ENCODE data around the gene ATP6V0A1.
"Not testable (repeated sequence)": the region's sequence is repeated elsewhere in the genome, so short reads cannot be mapped to it uniquely, and the experiment has no call there.

ATP6V0A1 gene

DNA sequence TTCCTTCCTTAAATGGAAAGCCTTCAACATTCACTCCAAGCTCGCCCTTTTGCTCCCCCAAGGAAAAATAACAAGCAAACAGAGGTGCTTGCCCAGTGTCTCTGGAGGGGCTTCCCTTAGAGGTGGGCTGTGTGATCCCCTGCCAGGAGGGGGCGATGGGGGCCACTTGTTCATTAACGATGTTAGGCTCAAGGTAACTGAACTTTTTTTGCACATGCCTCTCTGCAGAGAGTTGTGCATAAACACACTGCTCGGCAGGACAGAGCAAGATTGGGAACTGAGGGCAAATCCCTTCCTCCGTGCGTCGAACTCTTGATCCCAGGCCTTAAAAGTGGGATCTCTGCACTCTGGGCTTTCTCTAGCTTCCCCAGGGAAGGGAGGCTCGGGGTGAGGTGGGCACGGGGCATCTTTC, 61.9 kb downstream of the ATP6V0A1 start:
- no peak for DNase-seq

DNA sequence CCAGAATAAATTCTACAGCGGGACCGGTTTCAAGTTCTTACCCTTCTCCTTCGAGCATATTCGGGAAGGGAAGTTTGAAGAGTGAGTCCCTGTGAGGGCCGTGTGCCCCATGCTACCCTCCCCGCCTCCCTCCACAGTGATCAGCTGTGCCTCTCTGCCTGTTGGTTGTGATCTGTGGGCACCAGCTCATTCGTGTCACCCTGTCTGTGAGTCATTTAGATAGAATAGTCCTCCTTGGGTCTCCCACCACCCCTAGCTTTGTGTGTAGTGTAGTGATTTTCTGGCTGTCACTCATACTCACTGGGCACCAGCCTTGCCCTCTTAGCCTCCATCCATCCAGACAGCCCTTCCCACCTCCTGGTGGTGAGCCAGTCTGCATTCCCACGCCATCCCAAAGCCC, 62.4 kb downstream of the ATP6V0A1 start:
- no peak for DNase-seq

DNA sequence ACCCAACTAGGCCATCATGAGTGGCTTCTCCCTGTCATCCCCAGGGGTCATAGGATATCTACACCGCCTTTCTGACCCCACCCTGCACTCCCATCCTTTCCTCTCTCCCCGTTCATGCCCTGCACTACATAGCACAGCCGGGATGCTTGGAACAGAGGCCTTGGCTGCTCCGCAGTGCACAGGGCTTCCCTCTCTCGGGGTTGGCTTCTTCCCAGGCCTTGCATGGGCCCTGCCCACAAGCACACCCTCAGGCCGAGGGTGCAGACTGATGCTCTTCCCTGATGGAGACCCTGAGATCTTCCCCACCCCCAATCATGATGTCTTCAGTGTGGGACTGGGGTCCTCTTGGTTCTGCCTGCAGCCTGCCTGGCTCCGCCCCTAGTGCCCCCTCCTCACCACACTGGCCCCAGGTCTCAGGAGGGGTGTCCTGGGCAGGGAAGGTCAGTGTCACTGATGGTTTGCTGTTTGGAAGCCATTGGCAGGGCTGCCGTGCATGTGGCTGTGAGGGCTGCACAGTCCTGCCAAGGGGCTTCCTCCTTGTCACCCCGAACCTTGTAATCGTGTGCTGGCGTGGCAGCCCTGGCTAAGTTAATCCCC, 63.1 kb downstream of the ATP6V0A1 start:
- DNase-seq = no peak

DNA sequence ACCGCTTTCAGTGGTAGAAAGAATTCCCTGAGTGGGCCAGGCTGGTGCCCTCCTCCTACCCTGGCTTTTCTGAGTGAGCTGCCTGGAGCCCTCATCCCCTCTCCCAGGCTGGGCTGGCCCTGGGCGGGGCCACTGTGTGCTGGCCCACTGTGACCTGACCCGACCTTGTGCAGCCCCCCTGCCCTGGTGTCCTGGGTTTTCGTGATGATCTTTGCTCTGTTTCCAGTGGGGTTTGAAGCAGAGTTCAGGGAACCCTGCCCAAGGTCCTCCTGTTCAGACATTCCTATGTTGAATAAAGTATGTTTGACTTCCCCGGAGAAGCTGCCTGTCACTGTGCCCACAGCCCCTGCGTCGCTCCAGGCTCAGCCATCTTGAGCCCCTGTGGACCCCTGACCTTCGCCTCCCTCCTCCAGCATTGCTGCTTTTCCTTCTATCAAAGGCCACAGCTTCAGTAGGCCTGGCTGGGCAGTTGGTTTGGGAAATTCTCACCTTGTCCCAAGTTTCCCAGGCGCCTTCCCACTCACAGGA, 63.6 kb downstream of the ATP6V0A1 start:
- DNase-seq = no peak

DNA sequence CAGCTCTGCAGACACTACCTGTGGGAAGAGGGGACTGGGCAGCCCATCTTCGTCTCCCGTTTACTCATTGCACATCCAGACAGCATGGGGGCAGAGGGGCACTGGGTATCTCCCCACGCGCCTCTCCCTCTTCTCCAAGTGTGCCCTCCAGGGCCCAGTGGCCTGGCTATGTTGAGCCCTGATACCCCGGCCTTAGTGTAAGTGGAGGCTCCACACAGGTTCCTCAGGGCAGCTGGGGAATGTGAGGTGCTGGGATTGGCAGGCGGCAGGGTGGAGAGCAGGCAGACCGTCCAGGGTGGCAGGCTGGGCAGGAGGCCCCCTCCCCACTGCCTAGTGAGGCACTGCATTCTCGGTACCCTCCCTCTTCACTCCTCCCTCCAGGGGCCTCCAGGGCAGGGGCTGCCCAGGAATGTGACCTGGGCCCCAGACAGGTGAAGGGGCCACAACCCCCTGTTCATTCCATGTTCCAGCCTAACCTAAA, 64.2 kb downstream of the ATP6V0A1 start:
- no peak for DNase-seq

DNA sequence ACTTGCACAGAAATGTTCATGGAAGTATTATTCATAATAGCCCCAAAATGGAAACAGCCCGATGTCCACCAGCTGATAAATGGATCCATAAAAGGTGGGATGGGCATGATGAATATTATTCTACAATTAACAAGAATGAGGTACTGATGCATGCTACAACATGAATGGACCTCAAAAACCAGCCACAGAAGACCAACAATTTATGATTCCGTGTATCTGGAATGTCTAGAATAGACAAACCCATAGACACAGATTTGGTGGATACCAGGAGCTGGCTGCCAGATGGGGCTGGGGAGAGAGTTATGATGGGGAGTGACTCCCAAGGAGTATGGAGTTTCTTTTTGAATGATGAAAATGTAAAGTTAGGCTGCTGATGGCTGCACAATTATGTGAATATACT, 66.5 kb downstream of the ATP6V0A1 start:
- DNase-seq = no peak

DNA sequence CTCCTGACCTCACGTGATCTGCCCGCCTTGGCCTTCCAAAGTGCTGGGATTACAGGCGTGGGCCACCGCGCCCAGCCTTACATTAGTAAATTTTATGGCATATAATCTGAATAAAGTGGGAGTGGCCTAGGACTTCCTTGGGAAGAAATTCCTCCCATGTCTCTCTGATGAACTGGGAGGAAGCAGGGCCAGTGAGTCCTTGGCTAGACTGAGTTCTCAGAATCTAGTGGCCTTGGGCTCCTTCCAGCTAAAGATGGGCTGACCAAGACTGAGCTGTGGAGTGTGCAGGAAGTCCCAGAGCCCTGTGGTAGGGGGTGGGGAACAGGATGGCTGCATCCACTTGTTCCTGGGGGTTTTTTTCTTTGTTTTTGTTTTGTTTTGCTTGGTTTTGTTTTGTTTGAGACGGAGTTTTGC, 67.4 kb downstream of the ATP6V0A1 start:
- DNase-seq = no peak

DNA sequence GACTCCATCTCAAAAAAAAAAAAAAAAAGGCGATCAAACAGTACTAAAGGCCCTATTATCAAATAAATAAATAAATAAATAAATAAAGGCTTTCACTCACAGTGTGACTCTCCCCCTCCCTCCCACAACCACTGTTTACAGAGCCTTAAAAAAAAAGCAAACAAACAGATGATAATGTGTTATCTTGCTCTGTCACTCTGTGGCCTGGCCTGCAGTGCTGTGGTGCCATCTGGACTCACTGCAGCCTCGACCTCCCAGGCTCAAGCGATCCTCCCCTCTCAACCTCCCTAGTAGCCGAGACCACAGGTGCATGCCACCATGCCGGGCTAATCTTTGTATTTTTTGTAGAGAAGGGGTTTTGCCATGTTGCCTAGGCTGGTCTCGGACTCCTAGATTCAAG, 69.3 kb downstream of the ATP6V0A1 start:
- no peak for DNase-seq

DNA sequence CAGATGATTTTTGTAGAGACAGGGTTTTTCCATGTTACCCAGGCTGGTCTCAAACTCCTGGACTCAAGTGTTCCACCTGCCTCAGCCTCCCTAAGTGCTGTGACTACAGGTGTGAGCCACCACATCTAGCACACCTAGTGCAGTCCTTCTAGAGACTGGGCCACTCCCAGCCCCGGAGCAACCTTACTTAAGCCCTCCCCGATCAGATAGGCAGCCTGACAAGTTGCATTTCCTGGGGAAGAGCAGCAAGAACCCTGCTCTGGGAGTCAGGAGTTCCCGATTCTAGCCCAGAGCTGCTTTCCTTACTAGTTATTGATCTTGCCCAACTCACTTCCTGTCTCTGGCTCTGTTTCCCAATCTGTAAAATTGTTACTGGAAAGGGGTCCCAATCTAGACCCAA, 70.4 kb downstream of the ATP6V0A1 start:
- no peak for DNase-seq

DNA sequence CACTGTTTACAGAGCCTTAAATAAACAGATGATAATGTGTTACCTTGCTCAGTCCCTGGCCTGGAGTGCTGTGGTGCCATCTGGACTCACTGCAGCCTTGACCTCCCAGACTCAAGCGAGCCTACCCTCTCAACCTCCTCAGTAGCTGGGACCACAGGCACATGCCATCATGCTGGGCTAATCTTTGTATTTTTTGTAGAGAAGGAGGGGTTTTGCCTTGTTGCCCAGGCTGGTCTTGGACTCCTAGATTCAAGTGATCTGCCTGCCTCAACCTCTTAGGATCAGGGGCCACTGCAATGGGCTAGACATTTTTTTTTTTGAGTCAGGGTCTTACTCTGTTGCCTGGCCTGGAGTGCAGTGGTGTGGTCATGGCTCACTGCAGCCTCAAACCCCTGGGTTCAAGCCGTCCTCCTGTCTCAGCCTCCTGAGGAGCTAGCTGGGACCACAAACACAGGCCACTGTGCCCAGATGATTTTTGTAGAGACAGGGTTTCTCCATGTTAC, 72.3 kb downstream of the ATP6V0A1 start:
- no peak for DNase-seq

DNA sequence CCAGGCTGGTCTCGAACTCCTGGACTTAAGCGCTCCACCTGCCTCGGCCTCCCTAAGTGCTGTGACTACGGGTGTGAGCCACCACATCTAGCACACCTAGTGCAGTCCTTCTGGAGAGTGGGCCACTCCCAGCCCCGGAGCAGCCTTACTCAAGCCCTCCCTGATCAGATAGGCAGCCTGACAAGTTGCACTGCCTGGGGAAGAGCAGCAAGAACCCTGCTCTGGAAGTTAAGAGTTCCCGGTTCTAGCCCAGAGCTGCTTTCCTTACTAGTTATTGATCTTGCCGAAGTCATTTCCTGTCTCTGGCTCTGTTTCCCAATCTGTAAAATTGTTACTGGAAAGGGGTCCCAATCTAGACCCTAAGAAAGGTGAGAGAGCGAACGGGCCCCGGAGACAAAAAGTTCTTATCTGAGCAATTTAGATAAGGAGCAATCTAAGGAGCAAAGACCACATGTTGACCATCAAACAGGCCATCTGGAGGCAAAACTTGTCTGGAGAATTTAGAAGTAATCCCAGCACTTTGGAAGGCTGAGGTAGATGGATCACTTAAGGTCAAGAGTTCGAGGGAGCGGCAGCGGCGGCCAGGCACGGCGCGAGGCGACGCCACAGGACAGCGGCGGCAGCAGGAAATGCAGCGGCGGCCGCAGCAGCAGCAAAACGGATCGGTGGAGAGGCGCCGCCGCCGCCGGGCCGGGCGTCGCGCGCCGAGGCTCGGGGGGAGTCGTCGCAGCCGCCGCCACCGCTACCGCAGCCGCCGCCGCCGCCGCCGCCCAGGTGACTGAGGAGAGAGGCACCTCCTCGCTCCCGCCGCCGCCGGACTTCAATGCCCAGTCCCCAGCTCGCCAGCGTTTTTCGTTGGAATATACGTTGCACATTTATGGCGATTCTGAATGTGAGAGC, 73.0 kb downstream of the ATP6V0A1 start:
- peak; percentile 47 for DNase-seq

DNA sequence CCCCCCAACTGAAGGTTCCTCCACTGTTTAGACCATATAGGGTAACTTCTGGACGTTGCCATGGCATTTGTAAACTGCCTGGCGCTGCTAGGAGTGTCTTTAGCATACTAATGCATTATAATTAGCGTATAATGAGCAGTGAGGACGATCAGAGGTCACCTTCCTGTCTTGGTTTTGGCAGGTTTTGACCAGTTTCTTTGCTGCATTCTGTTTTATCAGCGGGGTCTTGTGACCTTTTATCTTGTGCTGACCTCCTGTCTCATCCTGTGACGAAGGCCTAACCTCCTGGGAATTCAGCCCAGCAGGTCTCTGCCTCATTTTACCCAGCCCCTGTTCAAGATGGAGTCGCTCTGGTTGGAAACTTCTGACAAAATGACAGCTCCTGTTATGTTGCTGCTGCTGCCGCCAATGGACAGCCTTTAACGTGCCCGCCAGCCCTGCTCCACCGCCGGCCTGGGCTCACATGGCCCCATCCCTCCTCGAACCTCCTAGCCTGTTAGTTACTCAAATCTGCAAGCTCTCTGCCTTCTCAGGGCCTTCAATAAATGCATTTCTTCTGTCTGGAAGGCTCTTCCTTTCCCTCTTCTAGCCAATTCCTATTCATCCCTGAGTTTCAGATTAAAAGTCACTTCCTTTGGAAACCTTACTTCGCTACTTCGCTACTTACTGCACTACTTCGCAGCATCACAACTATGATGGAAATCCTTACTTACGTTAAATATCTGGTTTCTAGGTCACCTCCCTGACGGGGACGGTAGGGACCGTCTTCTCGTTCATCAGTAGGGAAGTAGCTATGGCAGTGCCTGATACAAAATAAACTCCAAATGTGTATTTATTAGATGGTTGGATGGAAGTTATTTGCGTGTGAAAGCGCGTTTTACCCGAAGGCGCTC, 76.7 kb downstream of the ATP6V0A1 start:
- DNase-seq = no peak

DNA sequence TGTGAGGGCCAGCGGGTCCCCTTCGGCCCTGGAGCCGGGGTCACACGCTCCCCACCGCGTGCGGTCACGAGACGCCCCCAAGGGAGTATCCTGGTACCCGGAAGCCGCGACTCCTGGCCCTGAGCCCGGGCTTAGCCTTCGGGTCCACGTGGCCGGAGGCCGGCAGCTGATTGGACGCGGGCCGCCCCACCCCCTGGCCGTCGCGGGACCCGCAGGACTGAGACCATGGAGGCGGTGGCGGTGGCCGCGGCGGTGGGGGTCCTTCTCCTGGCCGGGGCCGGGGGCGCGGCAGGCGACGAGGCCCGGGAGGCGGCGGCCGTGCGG, 77.3 kb downstream of the ATP6V0A1 start, which contains the start of gene NAGLU:
NAGLU (plus strand) TSS at position 194 of the 324 bp plus-strand sequence; CDS start at position 226, 32 bp downstream.
- peak; percentile 69 for DNase-seq

DNA sequence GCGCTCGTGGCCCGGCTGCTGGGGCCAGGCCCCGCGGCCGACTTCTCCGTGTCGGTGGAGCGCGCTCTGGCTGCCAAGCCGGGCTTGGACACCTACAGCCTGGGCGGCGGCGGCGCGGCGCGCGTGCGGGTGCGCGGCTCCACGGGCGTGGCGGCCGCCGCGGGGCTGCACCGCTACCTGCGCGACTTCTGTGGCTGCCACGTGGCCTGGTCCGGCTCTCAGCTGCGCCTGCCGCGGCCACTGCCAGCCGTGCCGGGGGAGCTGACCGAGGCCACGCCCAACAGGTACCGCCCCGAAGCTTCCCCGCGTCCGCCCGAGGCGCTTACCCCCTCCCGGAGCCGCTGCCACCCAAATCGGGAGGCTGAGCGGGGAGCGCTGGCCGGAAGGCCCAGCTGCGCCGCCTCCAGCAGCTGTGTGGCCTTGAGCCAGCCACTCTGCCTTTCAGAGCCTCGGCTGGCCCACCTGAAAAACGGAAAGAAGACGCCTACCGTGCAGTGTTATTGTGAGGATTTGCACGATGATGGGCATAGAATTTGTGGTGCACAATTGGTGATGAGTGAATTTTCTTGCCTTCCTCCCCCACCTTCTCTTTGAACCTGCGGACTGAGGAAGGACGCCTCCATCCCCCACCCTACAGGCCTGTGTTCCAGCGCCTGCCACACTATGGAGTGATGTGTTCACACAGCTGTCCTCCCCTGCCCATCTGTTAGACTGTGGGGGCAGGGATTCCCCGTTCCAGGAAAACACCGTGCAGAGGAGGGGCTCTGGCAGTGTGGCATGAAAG, 77.9 kb downstream of the ATP6V0A1 start:
- peak; percentile 51 for DNase-seq

DNA sequence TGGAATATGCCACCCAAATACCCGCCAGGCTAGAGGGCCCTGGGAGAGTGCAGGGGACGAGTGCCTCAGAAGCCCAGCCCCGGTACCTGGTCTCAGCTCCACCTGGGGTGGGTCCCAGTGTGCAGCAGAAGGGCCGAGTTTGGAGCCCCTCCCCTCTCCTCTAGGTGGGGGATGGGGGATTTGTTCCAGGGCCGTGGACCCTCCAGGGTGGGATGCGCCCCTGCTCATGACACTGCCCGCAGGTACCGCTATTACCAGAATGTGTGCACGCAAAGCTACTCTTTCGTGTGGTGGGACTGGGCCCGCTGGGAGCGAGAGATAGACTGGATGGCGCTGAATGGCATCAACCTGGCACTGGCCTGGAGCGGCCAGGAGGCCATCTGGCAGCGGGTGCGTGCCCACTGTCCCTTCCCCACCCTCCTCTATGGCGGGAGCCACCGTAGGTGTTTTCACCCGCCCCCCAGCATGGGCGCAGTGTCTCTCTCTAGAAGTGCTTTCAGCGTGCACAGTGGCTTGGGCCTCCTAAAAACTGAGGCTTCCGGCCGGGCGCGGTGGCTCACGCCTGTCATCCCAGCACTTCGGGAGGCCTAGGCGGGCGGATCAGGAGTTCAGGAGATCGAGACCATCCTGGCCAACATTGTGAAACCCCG, 78.6 kb downstream of the ATP6V0A1 start:
- DNase-seq = no peak

DNA sequence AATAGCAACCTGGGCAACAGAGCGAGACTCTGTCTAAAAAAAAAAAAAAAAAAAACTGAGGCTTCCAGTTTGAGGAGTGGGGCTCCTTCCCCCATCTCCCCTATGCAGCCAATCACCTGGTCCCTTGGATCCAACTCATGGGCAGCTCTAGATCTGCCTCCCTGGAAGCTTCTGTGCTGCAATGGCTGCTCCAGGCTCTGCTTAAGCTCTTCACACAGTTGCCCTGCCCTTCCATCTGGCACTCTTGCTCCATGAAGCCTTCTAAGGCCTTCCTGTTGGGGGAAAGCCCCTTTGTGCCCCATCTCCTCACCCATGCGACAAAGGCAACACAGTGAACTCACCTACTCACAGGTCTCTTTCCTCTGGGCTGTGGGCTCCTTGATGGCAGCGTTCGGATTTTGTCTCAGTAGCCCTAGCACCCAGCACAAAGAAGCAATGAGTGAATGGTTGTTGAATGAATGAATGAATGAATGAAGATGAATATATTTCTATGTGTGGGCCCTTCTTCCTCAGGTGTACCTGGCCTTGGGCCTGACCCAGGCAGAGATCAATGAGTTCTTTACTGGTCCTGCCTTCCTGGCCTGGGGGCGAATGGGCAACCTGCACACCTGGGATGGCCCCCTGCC, 79.3 kb downstream of the ATP6V0A1 start:
- DNase-seq = no peak

DNA sequence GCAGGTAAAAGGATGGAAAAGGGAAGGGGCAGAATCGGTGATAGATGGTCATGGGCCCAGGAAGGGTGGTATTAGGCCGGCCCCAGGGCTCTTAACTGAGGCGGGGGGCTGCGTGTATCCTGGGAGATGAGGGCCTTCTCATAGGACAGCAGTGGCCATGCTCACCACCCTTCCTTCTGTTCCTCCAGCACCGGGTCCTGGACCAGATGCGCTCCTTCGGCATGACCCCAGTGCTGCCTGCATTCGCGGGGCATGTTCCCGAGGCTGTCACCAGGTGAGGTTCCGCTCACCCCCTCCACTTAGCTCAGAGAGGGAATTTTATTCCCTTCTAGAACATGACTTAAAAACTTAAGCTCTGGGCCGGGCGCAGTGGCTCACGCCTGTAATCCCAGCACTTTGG, 79.8 kb downstream of the ATP6V0A1 start:
- DNase-seq = no peak

DNA sequence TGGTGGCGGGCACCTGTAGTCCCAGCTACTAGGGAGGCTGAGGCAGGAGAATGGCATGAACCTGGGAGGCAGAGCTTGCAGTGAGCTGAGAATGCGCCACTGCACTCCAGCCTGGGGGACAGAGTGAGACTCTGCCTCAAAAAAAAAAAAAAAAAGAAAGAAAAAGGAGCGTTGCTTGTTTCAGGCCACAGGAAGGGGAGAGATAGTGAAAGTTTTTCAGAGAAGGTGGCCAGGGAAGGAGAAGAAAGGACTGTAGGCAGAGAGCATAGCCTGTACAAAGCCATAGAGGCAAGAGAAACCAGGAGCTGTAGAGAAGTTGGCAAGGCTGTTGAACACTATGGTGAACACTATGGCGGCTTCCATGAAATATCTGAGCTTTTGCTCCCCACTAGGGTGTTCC, 81.9 kb downstream of the ATP6V0A1 start:
- DNase-seq = not testable (repeated sequence)

DNA sequence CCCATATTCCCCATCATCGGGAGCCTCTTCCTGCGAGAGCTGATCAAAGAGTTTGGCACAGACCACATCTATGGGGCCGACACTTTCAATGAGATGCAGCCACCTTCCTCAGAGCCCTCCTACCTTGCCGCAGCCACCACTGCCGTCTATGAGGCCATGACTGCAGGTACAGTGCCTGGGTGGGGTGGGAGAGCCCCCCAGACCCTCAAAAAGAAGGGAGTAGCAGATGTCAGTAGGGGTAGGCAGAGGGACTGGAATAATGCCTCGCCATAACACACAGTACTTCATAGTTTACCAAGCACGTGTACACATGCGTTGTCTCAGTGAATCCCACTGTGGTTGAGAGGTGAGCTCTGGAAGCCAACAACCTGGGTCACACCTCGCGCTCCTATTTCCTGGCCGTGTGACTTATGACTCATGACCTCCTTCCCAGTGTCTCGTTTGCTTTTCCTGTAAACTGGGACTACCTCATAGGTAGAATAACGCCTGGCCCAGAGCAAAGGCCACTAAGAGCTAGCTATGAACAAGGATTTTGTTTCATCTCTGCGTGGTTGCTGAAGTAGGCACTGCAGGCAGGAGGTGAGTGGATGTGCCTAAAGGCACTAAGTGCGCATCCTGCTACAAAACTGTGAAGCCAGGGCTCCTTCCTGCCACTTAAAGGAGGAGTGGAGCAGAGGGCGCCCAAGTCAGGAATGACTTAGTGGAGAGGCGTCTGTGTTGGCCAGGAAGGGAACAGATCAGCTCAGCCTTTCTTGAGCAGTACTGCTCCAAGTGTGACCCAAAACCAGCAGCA, 82.6 kb downstream of the ATP6V0A1 start:
- no peak for DNase-seq

Data from central memory CD4-positive, alpha-beta T cell (primary cell).